Testis (tissue), 2 donors: Measurements from ENCODE around the gene INPP5F.

Source experiments
- CTCF ChIP-seq, 3 experiments: fragments of 450-650 bp in 2 of 3; fragments of 200-600 bp in 1 of 3; sonication (generic) in 1 of 3; IDR thresholded peaks; one replicate each; pipeline ENCODE4 v1.5.1; 2016 to 2019; ENCODE audit warnings: antibody characterized with exemption in 3 of 3, mild to moderate bottlenecking in 2 of 3, moderate library complexity in 1 of 3
- POLR2A ChIP-seq: fragments of 450-650 bp; IDR thresholded peaks from one replicate; pipeline ENCODE4 v1.6.1; 2017; ENCODE audit warnings: antibody characterized with exemption, mild to moderate bottlenecking, moderate library complexity

GRCh38 chr10:119834188-119834587 lies 108.3 kb downstream of the INPP5F start:
- no peak for TF ChIP-seq CTCF (IDR thresholded peaks at IDR 0.05)
- TF ChIP-seq POLR2A, result no peak
